H9 (cell line): Measurements from ENCODE around the gene TMPRSS5. TPM values are rescaled to one million over a fixed set of nuclear protein-coding genes. Genes with fewer than 3 reads are reported as not detected.
A peak's percentile ranks its signal among the peaks of the same experiment; 100 is the strongest.
"Not testable (repeated sequence)": the region's sequence is repeated elsewhere in the genome, so short reads cannot be mapped to it uniquely, and the experiment has no call there.

Source experiments
- DNase-seq: peaks from one replicate; pipeline ENCODE4 v3.0.0-alpha.2; 2017
- H2AFZ ChIP-seq: one replicate; pipeline ENCODE4 v1.6.1; 2013; ENCODE audit warnings: mild to moderate bottlenecking, low read length, control low read depth, moderate library complexity
- H2AK5ac ChIP-seq: 2 replicates; pipeline ENCODE4 v1.6.1; 2013; ENCODE audit warnings: low read length, control low read depth, mixed read lengths; ENCODE audit not compliant: insufficient read length
- H2BK120ac ChIP-seq: one replicate; pipeline ENCODE4 v1.6.1; 2013; ENCODE audit warnings: low read depth, mild to moderate bottlenecking, low read length, control low read depth, inconsistent platforms; ENCODE audit not compliant: poor library complexity, severe bottlenecking
- H2BK12ac ChIP-seq: 2 replicates; pipeline ENCODE4 v1.6.1; 2013; ENCODE audit warnings: low read length, control low read depth, mixed read lengths, low read depth; ENCODE audit not compliant: insufficient read length
- H2BK15ac ChIP-seq: 2 replicates; pipeline ENCODE4 v1.6.1; 2013; ENCODE audit warnings: low read depth, low read length, control low read depth
- H2BK20ac ChIP-seq: one replicate; pipeline ENCODE4 v1.6.1; 2013; ENCODE audit warnings: low read depth, mild to moderate bottlenecking, low read length, control low read depth, inconsistent platforms; ENCODE audit not compliant: poor library complexity, severe bottlenecking
- H2BK5ac ChIP-seq: 2 replicates; pipeline ENCODE4 v1.6.1; 2013; ENCODE audit warnings: low read length, control low read depth, mixed read lengths; ENCODE audit not compliant: insufficient read length
- H3K14ac ChIP-seq: 2 replicates; pipeline ENCODE4 v1.6.1; 2013; ENCODE audit warnings: low read length, control low read depth; ENCODE audit not compliant: insufficient read depth
- H3K18ac ChIP-seq: 2 replicates; pipeline ENCODE4 v1.6.1; 2013; ENCODE audit warnings: low read depth, mild to moderate bottlenecking, mixed read lengths, low read length, control low read depth; ENCODE audit not compliant: insufficient read length
- H3K23ac ChIP-seq: 2 replicates; pipeline ENCODE4 v1.6.1; 2013; ENCODE audit warnings: low read length, control low read depth, mixed read lengths, low read depth; ENCODE audit not compliant: insufficient read length
- H3K23me2 ChIP-seq: 2 replicates; pipeline ENCODE4 v1.6.1; 2013; ENCODE audit warnings: low read depth, mild to moderate bottlenecking, mixed read lengths, low read length, control low read depth; ENCODE audit not compliant: insufficient read length, poor library complexity, severe bottlenecking
- H3K27ac ChIP-seq: 2 replicates; pipeline ENCODE4 v1.5.1; 2013; ENCODE audit warnings: low read length, control low read depth, mixed read lengths, low read depth; ENCODE audit not compliant: insufficient read length
- H3K27me3 ChIP-seq: 2 replicates; pipeline ENCODE4 v1.6.1; 2013; ENCODE audit warnings: low read length, control low read depth, inconsistent platforms; ENCODE audit not compliant: insufficient read depth
- H3K4ac ChIP-seq: 2 replicates; pipeline ENCODE4 v1.6.1; 2013; ENCODE audit warnings: low read depth, mild to moderate bottlenecking, control low read depth, inconsistent platforms, low read length, moderate library complexity
- H3K4me1 ChIP-seq: 2 replicates; pipeline ENCODE4 v1.6.1; 2013; ENCODE audit warnings: low read length, control low read depth, inconsistent platforms; ENCODE audit not compliant: insufficient read depth
- H3K4me2 ChIP-seq: 2 replicates; pipeline ENCODE4 v1.6.1; 2013; ENCODE audit warnings: low read length, control low read depth, mixed read lengths; ENCODE audit not compliant: insufficient read length, insufficient read depth
- H3K56ac ChIP-seq: 2 replicates; pipeline ENCODE4 v1.6.1; 2013; ENCODE audit warnings: low read depth, mild to moderate bottlenecking, mixed read lengths, low read length, control low read depth; ENCODE audit not compliant: insufficient read length
- H3K79me1 ChIP-seq: 2 replicates; pipeline ENCODE4 v1.6.1; 2013; ENCODE audit warnings: low read depth, mild to moderate bottlenecking, moderate library complexity, low read length, control low read depth, inconsistent platforms; ENCODE audit not compliant: insufficient read depth, poor library complexity, severe bottlenecking
- H3K79me2 ChIP-seq: 2 replicates; pipeline ENCODE4 v1.6.1; 2013; ENCODE audit warnings: low read length, control low read depth, inconsistent platforms; ENCODE audit not compliant: insufficient read depth
- H3K9ac ChIP-seq: 2 replicates; pipeline ENCODE4 v1.6.1; 2013; ENCODE audit warnings: low read length, control low read depth, mixed read lengths; ENCODE audit not compliant: insufficient read length; ENCODE audit errors: extremely low read depth
- H3K9me3 ChIP-seq: one replicate; pipeline ENCODE4 v1.6.1; 2013; ENCODE audit warnings: low read depth, low read length, inconsistent platforms; ENCODE audit not compliant: control insufficient read depth
- H3T11ph ChIP-seq: one replicate; pipeline ENCODE4 v1.6.1; 2013; ENCODE audit warnings: mild to moderate bottlenecking, low read length, control low read depth, inconsistent platforms
- H4K20me1 ChIP-seq: one replicate; pipeline ENCODE4 v1.6.1; 2013; ENCODE audit not compliant: control insufficient read depth, insufficient read length, insufficient read depth
- H4K5ac ChIP-seq: 2 replicates; pipeline ENCODE4 v1.6.1; 2013; ENCODE audit warnings: low read depth, mild to moderate bottlenecking, mixed read lengths, low read length, control low read depth; ENCODE audit not compliant: insufficient read length
- H4K8ac ChIP-seq: replicated peaks from 2 replicates; pipeline ENCODE4 v1.6.1; 2013; ENCODE audit warnings: low read length, control low read depth, mixed read lengths, low read depth; ENCODE audit not compliant: insufficient read length
- H4K91ac ChIP-seq: 2 replicates; pipeline ENCODE4 v1.6.1; 2013; ENCODE audit warnings: low read depth, mild to moderate bottlenecking, moderate library complexity, mixed read lengths, low read length, control low read depth; ENCODE audit not compliant: insufficient read length
- H3K27ac Mint-ChIP-seq, 3 experiments: 2 replicates in 2 of 3; 3 replicates in 1 of 3; pipeline ENCODE4 v1.8.0; 2020 to 2021; ENCODE audit warnings: mixed read lengths in 3 of 3, mild to moderate bottlenecking in 1 of 3, moderate library complexity in 1 of 3
- H3K27me3 Mint-ChIP-seq: 2 replicates; pipeline ENCODE4 v1.8.0; 2021; ENCODE audit warnings: low read depth, mild to moderate bottlenecking, moderate library complexity, mixed read lengths
- H3K36me3 Mint-ChIP-seq, 3 experiments: 2 replicates in 2 of 3; 3 replicates in 1 of 3; pipeline ENCODE4 v1.8.0; 2020 to 2021; ENCODE audit warnings: low read depth in 3 of 3, mixed read lengths in 3 of 3; ENCODE audit not compliant: insufficient read depth in 1 of 3
- H3K4me1 Mint-ChIP-seq, 2 experiments: 2 replicates each; pipeline ENCODE4 v1.8.0; 2020; ENCODE audit warnings: mixed read lengths in 2 of 2
- H3K4me3 Mint-ChIP-seq, 2 experiments: 2 replicates in 1 of 2; 3 replicates in 1 of 2; pipeline ENCODE4 v1.8.0; 2020 to 2021; ENCODE audit warnings: mild to moderate bottlenecking in 2 of 2, mixed read lengths in 2 of 2, moderate library complexity in 1 of 2
- H3K9me3 Mint-ChIP-seq, 2 experiments: 2 replicates in 1 of 2; 3 replicates in 1 of 2; pipeline ENCODE4 v1.8.0; 2020; ENCODE audit warnings: mild to moderate bottlenecking in 2 of 2, mixed read lengths in 2 of 2, moderate library complexity in 1 of 2
- WGBS: extraction: QIAGEN DNeasy Blood & Tissue Kit; methylation state at CpG from one replicate; pipeline ENCODE4 v1.1.7; 2013; ENCODE audit warnings: missing lambda C conversion rate, low lambda C conversion rate, mixed read lengths; ENCODE audit not compliant: insufficient read length; ENCODE audit errors: extremely low coverage; 5-methylcytosine and 5-hydroxymethylcytosine counted together
- total RNA-seq: library from RNA; stranded (reverse); gene quantifications from 2 replicates; pipeline ENCODE4 v1.2.1, GENCODE V29; 2021
- TF ChIP-seq, protein P1 (sequence below): fragments of 200-600 bp; sonication (generic); conservative IDR thresholded peaks from 3 replicates; pipeline ENCODE4 v1.8.0; 2021; ENCODE audit warnings: antibody characterized with exemption, mild to moderate bottlenecking

The TMPRSS5 gene
- total RNA-seq, 1 experiment from 2014 or later: 0.37 TPM

DNA sequence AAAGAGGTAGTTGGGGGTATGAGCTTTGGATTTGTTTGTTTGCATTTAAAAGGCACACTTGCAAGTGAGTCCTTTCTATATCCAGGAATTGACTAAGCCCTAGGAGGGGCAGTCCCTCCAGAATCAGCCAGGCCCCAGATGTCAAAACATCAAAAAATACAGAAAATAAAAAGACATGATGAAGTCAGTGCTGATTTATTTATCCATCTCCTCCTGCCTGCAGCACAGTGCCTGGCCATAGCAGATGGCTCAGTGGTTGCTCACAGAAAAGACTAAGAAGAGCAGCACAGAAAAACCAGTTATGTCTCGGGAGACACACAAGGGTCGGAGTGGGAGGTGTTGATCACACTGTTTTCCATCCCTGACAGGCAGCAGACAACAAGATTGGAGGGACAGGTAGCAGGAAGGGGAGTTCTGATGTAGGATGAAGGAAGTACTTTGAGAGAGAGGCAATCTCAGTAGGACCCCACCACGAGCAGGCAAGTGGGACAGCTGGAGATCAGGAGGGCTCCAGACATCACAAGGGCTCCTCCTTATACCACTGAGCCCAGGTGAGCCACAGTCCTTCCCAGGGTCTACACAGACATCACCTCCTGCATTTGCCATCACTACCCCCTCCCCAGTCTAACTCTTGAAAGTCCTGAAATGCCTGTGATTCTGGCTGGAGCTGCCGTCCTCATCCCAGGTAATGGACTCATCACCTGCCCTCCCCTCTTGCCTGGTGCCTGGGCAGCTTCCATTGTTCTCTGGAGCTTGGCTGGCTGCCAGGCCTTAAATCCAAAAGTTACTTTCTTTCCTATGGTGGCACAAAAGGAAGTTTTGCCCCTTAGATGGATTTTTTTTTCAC, 32.3 kb downstream of the TMPRSS5 start:
- H3K4ac ChIP-seq: no peak overlapping the region
- no peak overlapping the region; a peak in 1 of 7 replicates for H3K27ac Mint-ChIP-seq
- H4K8ac ChIP-seq: no peak overlapping the region
- H4K20me1 ChIP-seq: no peaks in the 10 kb centered on the region
- H2AK5ac ChIP-seq: no peak overlapping the region
- no peak overlapping the region for H2BK12ac ChIP-seq
- no peak overlapping the region for H3K18ac ChIP-seq
- no peaks in the 10 kb centered on the region for H3K23me2 ChIP-seq
- H2BK20ac ChIP-seq: no peak overlapping the region
- WGBS: no CpG with 5 or more reads among the region's 4 CpGs
- H3K4me3 Mint-ChIP-seq: no peak overlapping the region
- no peak overlapping the region for H3K9ac ChIP-seq
- no peak overlapping the region for H3T11ph ChIP-seq
- no peaks in the 10 kb centered on the region for H3K79me1 ChIP-seq
- H4K5ac ChIP-seq: no peak overlapping the region
- H2BK15ac ChIP-seq: no peak overlapping the region
- H3K36me3 Mint-ChIP-seq: no peaks in the 10 kb centered on the region
- no peaks in the 10 kb centered on the region for H3K9me3 ChIP-seq
- no peak overlapping the region for H2AFZ ChIP-seq
- no peak overlapping the region for H3K4me2 ChIP-seq
- no peak overlapping the region for H4K91ac ChIP-seq
- H2BK5ac ChIP-seq: no peak overlapping the region
- no peak for DNase-seq
- no peak overlapping the region for H3K23ac ChIP-seq
- H3K27ac ChIP-seq: no peak overlapping the region
- H3K4me1 ChIP-seq: peaks cover 3% of the 10 kb centered on the region; the same call in 1 of the 2 replicates
- H3K79me2 ChIP-seq: no peaks in the 10 kb centered on the region
- H3K27me3 Mint-ChIP-seq: peaks cover 16% of the 10 kb centered on the region
- TF ChIP-seq, protein P1, sequence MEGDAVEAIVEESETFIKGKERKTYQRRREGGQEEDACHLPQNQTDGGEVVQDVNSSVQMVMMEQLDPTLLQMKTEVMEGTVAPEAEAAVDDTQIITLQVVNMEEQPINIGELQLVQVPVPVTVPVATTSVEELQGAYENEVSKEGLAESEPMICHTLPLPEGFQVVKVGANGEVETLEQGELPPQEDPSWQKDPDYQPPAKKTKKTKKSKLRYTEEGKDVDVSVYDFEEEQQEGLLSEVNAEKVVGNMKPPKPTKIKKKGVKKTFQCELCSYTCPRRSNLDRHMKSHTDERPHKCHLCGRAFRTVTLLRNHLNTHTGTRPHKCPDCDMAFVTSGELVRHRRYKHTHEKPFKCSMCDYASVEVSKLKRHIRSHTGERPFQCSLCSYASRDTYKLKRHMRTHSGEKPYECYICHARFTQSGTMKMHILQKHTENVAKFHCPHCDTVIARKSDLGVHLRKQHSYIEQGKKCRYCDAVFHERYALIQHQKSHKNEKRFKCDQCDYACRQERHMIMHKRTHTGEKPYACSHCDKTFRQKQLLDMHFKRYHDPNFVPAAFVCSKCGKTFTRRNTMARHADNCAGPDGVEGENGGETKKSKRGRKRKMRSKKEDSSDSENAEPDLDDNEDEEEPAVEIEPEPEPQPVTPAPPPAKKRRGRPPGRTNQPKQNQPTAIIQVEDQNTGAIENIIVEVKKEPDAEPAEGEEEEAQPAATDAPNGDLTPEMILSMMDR: no peak
- H3K14ac ChIP-seq: peak overlapping the region; percentile 74; the same call in 1 of the 2 replicates
- no peaks in the 10 kb centered on the region for H3K9me3 Mint-ChIP-seq
- no peaks in the 10 kb centered on the region for H3K27me3 ChIP-seq
- H3K56ac ChIP-seq: no peak overlapping the region
- peaks cover 28 to 32% of the 10 kb centered on the region in 2 experiments for H3K4me1 Mint-ChIP-seq
- H2BK120ac ChIP-seq: no peak overlapping the region

DNA sequence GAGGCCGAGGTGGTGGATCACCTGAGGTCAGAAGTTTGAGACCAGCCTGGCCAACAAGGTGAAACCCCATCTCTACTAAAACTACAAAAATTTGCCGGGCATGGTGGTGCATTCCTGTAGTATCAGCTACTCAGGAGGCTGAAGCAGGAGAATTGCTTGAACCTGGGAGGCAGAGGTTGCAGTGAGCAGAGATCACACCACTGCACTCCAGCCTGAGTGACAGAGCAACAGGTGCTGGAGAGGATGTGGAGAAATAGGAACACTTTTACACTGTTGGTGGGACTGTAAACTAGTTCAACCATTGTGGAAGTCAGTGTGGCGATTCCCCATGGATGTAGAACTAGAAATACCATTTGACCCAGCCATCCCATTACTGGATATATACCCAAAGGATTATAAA, 34.2 kb downstream of the TMPRSS5 start:
- H3K27ac ChIP-seq, H3K27ac Mint-ChIP-seq, H3K4me2 ChIP-seq, H3K23me2 ChIP-seq, H2BK20ac ChIP-seq, H2BK15ac ChIP-seq, H3K56ac ChIP-seq, H3K79me1 ChIP-seq, H2AK5ac ChIP-seq, H2BK5ac ChIP-seq, H3K9me3 Mint-ChIP-seq, H3K18ac ChIP-seq, H3K4me1 ChIP-seq, H3T11ph ChIP-seq, H4K20me1 ChIP-seq, H4K91ac ChIP-seq, H3K9ac ChIP-seq, H4K8ac ChIP-seq, H3K23ac ChIP-seq, H3K27me3 ChIP-seq, H3K14ac ChIP-seq, H3K9me3 ChIP-seq, H3K4me3 Mint-ChIP-seq, H4K5ac ChIP-seq, H3K79me2 ChIP-seq, H3K4ac ChIP-seq, H2BK120ac ChIP-seq, H3K36me3 Mint-ChIP-seq, H2BK12ac ChIP-seq, H2AFZ ChIP-seq, DNase-seq: not testable (repeated sequence)
- no CpG with 5 or more reads among the region's 3 CpGs for WGBS
- peaks cover 34 to 38% of the 10 kb centered on the region in 2 experiments for H3K4me1 Mint-ChIP-seq
- peaks cover 29% of the 10 kb centered on the region for H3K27me3 Mint-ChIP-seq
